Measurements from ENCODE around the gene GLRX5.
"Not testable (repeated sequence)": the region's sequence is repeated elsewhere in the genome, so short reads cannot be mapped to it uniquely, and the experiment has no call there.

GLRX5 gene

GRCh38 chr14:95499354-95499750 is 35.5 kb upstream of the GLRX5 start:
- no peak for DNase-seq (ENCODE audit: low read depth)

DNA sequence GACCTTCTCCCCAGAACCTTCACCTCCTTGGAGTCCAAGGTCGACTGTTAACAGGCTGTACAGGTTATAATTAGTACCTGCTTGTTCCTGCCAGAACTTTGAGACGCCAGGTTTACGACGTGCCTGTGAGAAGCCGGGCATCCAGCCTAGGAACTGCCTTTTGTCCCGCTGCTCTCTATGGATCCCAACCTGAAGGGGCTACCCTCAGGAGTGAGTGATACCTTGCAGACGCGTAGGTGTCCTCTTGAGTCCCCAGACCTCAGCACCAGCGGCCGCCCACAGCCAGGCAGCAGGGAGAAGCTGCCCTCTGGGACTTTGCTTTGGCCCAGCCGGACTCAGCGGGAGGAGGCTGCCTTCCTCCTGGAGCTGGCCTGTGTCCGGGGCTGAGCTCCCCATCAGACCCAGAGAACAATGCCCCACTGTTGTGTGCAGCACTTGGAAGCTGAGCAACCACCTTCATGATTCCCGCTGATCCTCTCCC is 34.6 kb upstream of the GLRX5 start:
- no peak for DNase-seq (ENCODE audit: low read depth)

DNA sequence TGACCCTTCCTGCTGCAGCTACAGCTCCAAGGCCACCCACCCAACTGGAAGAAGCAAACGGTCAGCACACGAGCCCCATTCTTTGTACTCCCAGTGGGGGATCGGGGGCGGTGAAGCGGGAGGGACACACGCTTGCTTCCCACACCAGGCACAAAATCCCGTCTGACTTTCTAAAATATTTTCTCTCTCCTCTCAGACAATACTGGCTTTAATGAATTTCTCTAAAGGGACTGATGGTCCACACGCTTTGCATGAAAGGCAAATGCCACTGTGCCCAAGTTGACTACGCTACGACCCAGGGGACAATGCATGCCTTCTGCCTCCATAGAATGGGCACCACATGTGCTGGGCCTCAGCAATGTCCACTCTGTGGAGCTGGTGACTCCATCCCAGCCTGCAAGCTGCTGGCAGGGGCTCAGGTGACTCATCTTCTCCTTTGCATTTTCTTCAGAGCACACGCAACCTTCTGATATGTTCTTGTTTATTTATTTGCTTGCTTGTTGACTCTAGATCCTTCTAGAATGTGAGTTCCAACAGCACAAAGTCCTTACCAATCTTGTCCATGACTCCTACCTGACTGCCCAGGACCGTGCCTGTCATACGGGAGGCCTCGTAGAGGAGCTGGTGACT is 34.0 kb upstream of the GLRX5 start:
- no peak for DNase-seq (ENCODE audit: low read depth)

GRCh38 chr14:95502381-95502950 is 32.4 kb upstream of the GLRX5 start:
- no peak for DNase-seq (ENCODE audit: low read depth)

DNA sequence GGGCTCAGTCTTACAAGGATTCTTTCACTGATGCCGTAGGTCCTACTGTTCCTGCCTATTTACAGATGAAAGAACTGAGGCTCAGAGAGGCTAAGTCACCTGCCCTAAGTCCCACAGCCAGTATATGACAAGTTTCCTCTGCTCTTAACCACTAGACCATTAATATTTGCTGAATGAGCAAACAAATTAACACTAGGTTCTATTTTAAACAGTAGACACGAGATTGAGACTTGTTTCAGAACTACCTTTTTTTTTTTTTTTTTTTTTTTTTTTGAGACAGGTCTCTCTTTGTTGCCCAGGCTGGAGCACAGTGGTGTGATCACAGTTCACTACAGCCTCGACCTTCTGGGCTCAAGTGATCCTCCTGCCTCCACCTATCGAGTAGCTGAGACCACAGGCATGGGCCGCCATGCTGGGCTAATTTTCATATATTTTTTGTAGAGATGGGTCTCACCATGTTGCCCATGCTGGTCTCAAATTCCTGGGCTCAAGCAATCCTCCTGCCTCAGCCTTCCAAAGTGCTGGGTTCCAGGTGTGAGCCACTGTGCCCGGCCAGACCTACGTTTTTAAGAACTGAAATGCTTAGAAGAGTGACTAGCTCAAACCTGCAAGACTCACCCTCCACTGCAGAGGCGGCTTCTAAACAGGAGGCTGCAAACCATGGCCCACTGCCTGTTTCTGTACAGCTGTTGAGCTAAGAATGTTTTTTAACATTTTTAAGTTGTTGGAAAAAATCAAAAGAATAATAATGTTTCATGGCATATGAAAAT is 31.3 kb upstream of the GLRX5 start:
- DNase-seq (ENCODE audit: low read depth) = no peak

DNA sequence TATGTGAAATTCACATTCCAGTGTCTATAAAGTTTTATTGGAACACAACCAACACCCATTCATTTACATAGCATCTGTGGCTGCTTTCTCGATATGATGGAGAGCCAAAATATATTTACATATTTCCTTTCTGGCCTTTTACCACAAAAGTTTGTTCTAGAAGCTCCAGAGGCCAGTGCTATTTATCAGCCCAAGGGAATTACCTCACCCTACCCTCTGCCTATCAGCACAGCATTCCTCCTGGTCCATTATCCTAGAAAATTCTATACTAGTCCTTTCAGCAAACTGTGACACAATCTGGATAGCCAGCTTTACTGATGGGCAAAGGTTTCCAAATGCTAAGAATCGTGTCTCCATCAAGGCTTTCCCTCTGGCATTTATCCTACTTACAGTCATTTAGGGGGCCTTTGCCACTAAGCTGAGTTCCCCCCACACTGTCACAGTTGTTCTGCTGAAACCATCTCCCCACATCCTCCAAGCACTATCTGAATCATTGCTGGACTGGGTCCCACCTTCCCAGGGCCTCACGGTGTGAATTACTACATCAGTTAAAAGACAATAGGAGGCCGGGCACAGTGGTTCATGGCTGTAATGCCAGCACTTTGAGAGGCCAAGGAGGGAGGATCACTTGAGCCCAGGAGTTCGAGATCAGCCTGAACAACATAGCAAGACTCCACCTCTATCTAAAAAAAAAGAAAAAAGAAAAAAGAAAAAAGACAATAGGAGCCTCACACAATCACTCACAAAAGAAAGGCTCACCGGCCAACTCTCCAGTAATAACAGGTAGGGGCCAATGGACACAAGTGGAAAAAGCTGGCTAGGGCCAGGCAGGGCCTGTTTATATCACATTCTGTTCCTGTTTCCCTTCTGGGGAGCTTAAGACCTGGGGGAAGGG is 30.5 kb upstream of the GLRX5 start:
- no peak for DNase-seq (ENCODE audit: low read depth)

- no peak for DNase-seq (ENCODE audit: low read depth)
Measured at GRCh38 chr14:95505030-95505589, 29.7 kb upstream of the GLRX5 start.

GRCh38 chr14:95507174-95507573 is 27.7 kb upstream of the GLRX5 start:
- DNase-seq (ENCODE audit: low read depth) = peak; percentile 86

GRCh38 chr14:95507701-95508103 is 27.1 kb upstream of the GLRX5 start:
- peak; percentile 49 for DNase-seq (ENCODE audit: low read depth)

DNA sequence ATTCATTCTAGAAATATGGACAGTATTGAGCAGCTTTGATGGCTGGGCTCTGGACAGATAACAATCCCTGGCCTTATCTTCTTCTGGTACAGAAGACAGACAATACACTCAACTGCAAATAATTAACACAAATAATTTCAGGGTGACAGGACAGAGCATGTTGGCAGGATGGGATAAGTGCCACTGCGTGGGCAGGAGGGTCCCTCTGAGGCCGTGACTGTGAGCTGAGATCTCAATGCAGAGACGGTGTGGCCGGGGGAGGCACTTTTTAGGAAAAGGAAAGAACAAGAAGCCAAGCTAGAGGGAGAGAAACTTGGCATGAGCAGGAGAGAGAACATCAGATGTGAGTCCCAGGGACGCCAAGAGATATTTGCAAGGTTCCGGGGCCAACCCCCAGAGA is 26.5 kb upstream of the GLRX5 start:
- no peak for DNase-seq (ENCODE audit: low read depth)

GRCh38 chr14:95509495-95509894 is 25.4 kb upstream of the GLRX5 start:
- DNase-seq (ENCODE audit: low read depth) = no peak

GRCh38 chr14:95510344-95510743 is 24.5 kb upstream of the GLRX5 start:
- DNase-seq (ENCODE audit: low read depth) = not testable (repeated sequence)

- DNase-seq (ENCODE audit: low read depth) = no peak
Measured at GRCh38 chr14:95510804-95511203, 24.0 kb upstream of the GLRX5 start.

DNA sequence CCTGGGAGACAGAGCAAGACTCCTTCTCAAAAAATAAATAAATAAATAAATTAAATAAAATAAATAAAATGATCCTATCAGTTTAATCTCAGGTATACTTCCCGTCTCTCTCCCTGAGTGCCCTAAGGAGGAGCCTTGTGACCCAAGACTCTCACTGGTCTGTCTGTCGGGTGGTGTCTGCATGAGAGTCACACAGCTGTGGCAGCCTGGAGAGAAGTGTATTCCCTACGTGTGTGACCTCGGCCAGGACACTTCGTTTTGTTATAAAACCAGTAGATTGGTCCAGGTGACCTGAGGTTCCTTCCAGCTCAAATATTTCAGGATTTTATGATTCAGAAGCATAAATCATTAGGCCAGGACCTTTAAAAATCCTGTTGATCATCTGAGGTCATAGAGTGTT is 23.2 kb upstream of the GLRX5 start:
- DNase-seq (ENCODE audit: low read depth) = no peak

DNA sequence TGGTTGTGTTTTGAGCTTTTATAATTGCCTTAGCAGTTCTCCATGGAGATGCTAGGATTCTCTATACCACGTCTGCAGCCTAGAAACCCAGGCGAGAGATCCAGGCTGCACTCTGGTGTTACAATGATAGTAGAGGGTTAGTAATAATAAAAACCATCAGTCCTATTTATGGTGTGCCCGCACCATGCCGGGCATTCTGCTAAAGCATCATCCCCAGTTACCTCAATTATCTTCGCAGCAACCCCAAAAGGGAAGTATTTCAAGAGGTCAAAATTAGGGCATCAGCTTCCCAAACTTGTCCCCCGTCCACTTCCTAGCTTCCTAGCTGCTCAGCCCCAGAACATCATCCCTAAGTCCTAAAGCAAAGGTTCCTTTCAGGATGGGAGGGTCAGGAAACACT is 21.6 kb upstream of the GLRX5 start:
- no peak for DNase-seq (ENCODE audit: low read depth)

DNA sequence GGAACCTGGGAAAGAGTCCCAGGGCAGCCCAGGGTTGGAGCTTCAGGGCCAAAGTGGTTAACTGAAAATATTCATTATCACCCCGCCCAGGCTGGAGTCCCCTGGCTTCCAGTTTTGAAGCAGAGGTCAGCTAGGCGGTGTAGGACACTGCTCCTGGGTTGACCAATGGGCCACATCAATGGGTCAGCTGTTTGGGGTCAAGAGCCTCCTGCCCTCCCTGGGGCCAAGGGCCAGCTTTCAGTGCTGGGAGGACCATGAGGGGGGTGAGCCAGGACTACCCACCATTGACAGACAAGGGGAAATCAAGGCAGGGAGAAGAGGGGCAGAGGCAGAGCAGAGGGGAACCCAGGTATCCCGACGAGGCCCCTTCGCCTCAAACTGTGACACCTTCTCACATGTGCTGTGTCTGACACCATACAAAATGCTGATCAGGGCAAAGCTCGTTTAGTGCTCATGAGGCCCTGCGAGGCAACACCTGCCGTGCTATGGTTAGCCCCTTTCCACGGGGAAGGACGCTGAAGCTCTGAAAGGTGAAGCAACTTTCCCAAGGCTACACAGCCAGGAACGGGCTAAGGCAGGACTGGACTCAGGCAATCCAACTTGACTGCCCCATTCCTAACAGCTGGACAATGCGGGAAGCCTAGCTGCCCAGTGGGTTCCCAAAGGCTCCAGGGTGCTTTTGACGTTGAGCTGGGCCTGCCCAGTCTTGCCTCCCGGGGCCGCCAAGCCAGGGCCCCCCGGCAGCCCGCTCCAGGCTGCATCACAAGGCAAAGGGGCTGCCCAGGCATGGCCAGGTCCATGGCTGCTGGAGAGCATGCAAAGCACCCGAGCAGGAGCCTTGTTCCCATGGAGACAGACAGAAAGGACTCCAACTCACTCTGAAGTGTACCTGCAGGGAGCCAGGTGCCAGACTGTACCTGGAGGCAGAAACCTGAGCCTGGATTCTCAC is 20.4 kb upstream of the GLRX5 start:
- no peak for DNase-seq (ENCODE audit: low read depth)

- DNase-seq (ENCODE audit: low read depth) = no peak
Measured at GRCh38 chr14:95515080-95515489, 19.8 kb upstream of the GLRX5 start.

GRCh38 chr14:95515596-95516552 is 19.0 kb upstream of the GLRX5 start:
- no peak for DNase-seq (ENCODE audit: low read depth)

DNA sequence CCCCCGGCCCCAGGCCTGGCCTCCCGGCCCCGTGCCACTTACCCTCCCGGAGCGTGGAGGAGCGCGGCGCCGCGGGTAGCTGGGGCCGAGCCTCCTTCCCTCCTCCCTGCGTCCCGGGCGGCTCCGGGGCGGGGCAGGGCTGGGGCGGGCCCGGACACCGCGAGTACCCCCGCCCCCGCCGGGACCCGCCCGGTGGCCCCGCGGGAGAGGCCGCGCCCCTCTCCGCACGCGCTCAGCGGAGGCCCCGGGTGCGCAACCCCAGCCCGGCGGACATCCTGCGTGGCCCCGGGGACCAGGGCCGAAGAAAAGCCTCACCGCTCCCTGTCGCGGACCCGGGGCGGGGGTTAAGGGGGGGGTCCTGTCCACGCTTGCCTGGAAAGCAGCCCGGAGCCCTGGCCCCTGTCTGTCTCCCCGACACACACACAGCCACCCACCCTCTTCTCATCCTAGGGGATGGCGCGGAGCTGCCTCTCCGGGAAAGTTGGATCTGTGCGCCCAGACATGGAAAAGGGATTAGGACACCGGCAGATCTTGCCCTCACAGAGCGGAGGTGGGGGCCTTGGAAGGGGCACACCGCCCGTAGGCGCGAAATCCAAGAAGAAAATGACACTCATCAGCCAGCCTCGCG is 18.2 kb upstream of the GLRX5 start, which contains the start of gene SYNE3:
Gene SYNE3, minus strand, starts transcription at position 97 of the 628 bp plus-strand sequence. CDS start 40,829 bp downstream, outside the sequence.
- no peak for DNase-seq (ENCODE audit: low read depth)
